HG03066 (cell line): ENCODE results near the gene TMEM212.
"Not testable (repeated sequence)": the region's sequence is repeated elsewhere in the genome, so short reads cannot be mapped to it uniquely, and the experiment has no call there.

Source experiments
- ATAC-seq: cut with Tn5 transposase; IDR thresholded peaks from one replicate; pipeline ENCODE4 v1.9.1; 2021; ENCODE audit warnings: low read depth; ENCODE audit not compliant: unreplicated experiment

The TMEM212 gene

GRCh38 chr3:171812811-171813210 is 30.3 kb upstream of the TMEM212 start:
- ATAC-seq = no peak

- no peak for ATAC-seq
Observed at GRCh38 chr3:171813278-171813896, 29.8 kb upstream of the TMEM212 start.

- ATAC-seq = no peak
Observed at GRCh38 chr3:171813897-171814460, 29.2 kb upstream of the TMEM212 start.

- not testable (repeated sequence) for ATAC-seq
Observed at GRCh38 chr3:171814662-171815061, 28.5 kb upstream of the TMEM212 start.

GRCh38 chr3:171815973-171816595 is 27.1 kb upstream of the TMEM212 start:
- no peak for ATAC-seq

GRCh38 chr3:171817074-171817800 is 25.9 kb upstream of the TMEM212 start:
- ATAC-seq = no peak

- no peak for ATAC-seq
Observed at GRCh38 chr3:171821044-171821443, 22.1 kb upstream of the TMEM212 start.

GRCh38 chr3:171821778-171822358 is 21.3 kb upstream of the TMEM212 start:
- no peak for ATAC-seq

- ATAC-seq = peak; percentile 56
Observed at GRCh38 chr3:171822431-171823106, 20.6 kb upstream of the TMEM212 start.

GRCh38 chr3:171824116-171824515 is 19.0 kb upstream of the TMEM212 start:
- no peak for ATAC-seq

GRCh38 chr3:171824824-171825221 is 18.3 kb upstream of the TMEM212 start:
- ATAC-seq = no peak

- no peak for ATAC-seq
Observed at GRCh38 chr3:171825222-171825828, 17.8 kb upstream of the TMEM212 start.

- ATAC-seq = no peak
Observed at GRCh38 chr3:171827385-171827784, 15.8 kb upstream of the TMEM212 start.

GRCh38 chr3:171827836-171828458 is 15.2 kb upstream of the TMEM212 start:
- no peak for ATAC-seq

- no peak for ATAC-seq
Observed at GRCh38 chr3:171828902-171829770, 14.0 kb upstream of the TMEM212 start.

- peak; percentile 51 for ATAC-seq
Observed at GRCh38 chr3:171829841-171830517, 13.2 kb upstream of the TMEM212 start.

GRCh38 chr3:171830518-171830875 is 12.7 kb upstream of the TMEM212 start:
- no peak for ATAC-seq

- ATAC-seq = no peak
Observed at GRCh38 chr3:171831936-171832335, 11.2 kb upstream of the TMEM212 start.
